ENCODE results near the gene SYCN. TPM values are rescaled to one million over a fixed set of nuclear protein-coding genes. Genes with fewer than 3 reads are reported as not detected.

Gene SYCN
- total and polyA plus RNA-seq, 2 of the 13 experiments (the other 11 are each of a cell fraction or from before 2014, with no cell fraction given), result not detected

DNA sequence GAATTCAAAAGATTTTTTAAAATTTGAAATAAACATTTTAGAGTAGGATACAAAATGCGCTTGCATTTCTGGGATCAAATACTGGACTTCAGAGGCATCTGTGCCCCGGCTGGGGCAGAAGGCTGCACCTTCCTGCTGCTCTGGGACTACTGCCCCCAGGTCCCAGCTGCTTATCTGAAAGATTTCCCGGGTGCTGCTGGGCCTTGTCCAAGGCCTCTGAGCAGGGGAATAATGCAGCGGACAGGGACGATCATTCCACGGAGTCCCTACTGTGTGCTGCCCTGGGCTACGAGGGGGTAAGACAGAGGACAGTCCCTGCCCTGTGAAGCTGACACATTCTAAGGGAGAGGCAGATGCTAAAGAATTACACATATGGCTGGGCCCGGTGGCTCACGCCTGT is 40.4 kb downstream of the SYCN start:
- H2AFZ ChIP-seq (ENCODE audit: low read length), result no peak overlapping the region
- H3K9me3 ChIP-seq (ENCODE audit: low read length), result no peaks in the 10 kb centered on the region
- no peak overlapping the region for H3K27ac ChIP-seq (ENCODE audit: extremely low read length, insufficient read depth, low read length)
- peaks cover 0 to 9% of the 10 kb centered on the region in 2 experiments; a peak in 3 of 5 replicates for H3K36me3 ChIP-seq (replicated peaks in 1 of 2; ENCODE audit: control insufficient read depth in 1 of 2, insufficient read depth in 2 of 2, low read length in 2 of 2)
- CTCF ChIA-PET (ENCODE audit: low intra/inter-chr PET ratio, low total read pairs), result no interaction called here
- DNase-seq (ENCODE audit: low spot score), result no peak
- intact Hi-C loops (cut with micrococcal nuclease; ENCODE audit: unreplicated experiment) (no loop called here), in situ Hi-C loops (cut with HindIII; ENCODE audit: extremely low pct_ligation_motif_present, low pct_unique_long_range_greater_than_20kb) (no loop called here)
- H3K4me3 ChIP-seq (replicated peaks in 1 of 3; ENCODE audit: insufficient read depth in 1 of 3, low read depth in 2 of 3, low read length in 3 of 3), result no peak overlapping the region
- H3K79me2 ChIP-seq (ENCODE audit: insufficient read depth, low read length), result peaks cover 18% of the 10 kb centered on the region
- no peak overlapping the region for H3K9ac ChIP-seq (ENCODE audit: insufficient read depth, low read depth, low read length)
- no peak overlapping the region for H3K4me2 ChIP-seq (ENCODE audit: low read depth, low read length)
- H3K27me3 ChIP-seq (ENCODE audit: control insufficient read depth in 1 of 2, insufficient read depth in 2 of 2, low read length in 2 of 2), result no peaks in the 10 kb centered on the region
- peaks cover 46% of the 10 kb centered on the region for H3K4me1 ChIP-seq (ENCODE audit: insufficient read depth, low read length)
- H4K20me1 ChIP-seq (ENCODE audit: insufficient read depth, low read length), result peaks cover 3% of the 10 kb centered on the region; the same call in 1 of the 2 replicates
- no peak for TF ChIP-seq HHEX (CRISPR knock-in tag; IDR thresholded peaks at IDR 0.05)
- TF ChIP-seq, protein P1, sequence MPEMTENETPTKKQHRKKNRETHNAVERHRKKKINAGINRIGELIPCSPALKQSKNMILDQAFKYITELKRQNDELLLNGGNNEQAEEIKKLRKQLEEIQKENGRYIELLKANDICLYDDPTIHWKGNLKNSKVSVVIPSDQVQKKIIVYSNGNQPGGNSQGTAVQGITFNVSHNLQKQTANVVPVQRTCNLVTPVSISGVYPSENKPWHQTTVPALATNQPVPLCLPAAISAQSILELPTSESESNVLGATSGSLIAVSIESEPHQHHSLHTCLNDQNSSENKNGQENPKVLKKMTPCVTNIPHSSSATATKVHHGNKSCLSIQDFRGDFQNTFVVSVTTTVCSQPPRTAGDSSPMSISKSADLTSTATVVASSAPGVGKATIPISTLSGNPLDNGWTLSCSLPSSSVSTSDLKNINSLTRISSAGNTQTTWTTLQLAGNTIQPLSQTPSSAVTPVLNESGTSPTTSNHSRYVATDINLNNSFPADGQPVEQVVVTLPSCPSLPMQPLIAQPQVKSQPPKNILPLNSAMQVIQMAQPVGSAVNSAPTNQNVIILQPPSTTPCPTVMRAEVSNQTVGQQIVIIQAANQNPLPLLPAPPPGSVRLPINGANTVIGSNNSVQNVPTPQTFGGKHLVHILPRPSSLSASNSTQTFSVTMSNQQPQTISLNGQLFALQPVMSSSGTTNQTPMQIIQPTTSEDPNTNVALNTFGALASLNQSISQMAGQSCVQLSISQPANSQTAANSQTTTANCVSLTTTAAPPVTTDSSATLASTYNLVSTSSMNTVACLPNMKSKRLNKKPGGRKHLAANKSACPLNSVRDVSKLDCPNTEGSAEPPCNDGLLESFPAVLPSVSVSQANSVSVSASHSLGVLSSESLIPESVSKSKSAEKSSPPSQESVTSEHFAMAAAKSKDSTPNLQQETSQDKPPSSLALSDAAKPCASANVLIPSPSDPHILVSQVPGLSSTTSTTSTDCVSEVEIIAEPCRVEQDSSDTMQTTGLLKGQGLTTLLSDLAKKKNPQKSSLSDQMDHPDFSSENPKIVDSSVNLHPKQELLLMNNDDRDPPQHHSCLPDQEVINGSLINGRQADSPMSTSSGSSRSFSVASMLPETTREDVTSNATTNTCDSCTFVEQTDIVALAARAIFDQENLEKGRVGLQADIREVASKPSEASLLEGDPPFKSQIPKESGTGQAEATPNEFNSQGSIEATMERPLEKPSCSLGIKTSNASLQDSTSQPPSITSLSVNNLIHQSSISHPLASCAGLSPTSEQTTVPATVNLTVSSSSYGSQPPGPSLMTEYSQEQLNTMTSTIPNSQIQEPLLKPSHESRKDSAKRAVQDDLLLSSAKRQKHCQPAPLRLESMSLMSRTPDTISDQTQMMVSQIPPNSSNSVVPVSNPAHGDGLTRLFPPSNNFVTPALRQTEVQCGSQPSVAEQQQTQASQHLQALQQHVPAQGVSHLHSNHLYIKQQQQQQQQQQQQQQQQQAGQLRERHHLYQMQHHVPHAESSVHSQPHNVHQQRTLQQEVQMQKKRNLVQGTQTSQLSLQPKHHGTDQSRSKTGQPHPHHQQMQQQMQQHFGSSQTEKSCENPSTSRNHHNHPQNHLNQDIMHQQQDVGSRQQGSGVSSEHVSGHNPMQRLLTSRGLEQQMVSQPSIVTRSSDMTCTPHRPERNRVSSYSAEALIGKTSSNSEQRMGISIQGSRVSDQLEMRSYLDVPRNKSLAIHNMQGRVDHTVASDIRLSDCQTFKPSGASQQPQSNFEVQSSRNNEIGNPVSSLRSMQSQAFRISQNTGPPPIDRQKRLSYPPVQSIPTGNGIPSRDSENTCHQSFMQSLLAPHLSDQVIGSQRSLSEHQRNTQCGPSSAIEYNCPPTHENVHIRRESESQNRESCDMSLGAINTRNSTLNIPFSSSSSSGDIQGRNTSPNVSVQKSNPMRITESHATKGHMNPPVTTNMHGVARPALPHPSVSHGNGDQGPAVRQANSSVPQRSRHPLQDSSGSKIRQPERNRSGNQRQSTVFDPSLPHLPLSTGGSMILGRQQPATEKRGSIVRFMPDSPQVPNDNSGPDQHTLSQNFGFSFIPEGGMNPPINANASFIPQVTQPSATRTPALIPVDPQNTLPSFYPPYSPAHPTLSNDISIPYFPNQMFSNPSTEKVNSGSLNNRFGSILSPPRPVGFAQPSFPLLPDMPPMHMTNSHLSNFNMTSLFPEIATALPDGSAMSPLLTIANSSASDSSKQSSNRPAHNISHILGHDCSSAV (CRISPR knock-in tag; IDR thresholded peaks at IDR 0.05; ENCODE audit: borderline replicate concordance), result no peak
- TF ChIP-seq, protein P2, sequence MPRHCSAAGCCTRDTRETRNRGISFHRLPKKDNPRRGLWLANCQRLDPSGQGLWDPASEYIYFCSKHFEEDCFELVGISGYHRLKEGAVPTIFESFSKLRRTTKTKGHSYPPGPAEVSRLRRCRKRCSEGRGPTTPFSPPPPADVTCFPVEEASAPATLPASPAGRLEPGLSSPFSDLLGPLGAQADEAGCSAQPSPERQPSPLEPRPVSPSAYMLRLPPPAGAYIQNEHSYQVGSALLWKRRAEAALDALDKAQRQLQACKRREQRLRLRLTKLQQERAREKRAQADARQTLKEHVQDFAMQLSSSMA (CRISPR knock-in tag; IDR thresholded peaks at IDR 0.05), result no peak
- POLR2A ChIA-PET, result no interaction called here
- no peak for FAIRE-seq
- 89% methylated on average over 8 of the region's 9 CpGs for WGBS (ENCODE audit: low lambda C conversion rate)
- no TSS peak for BruUV-seq (replicated peaks)
- no peak for ATAC-seq
